Smooth muscle cell of the brain vasculature (primary cell): ENCODE results near the gene KLHDC8B.

Experiments used
- DNase-seq: peaks from one replicate; pipeline ENCODE4 v3.0.0-alpha.2; 2012; ENCODE audit warnings: low read depth, low spot score

KLHDC8B gene

DNA sequence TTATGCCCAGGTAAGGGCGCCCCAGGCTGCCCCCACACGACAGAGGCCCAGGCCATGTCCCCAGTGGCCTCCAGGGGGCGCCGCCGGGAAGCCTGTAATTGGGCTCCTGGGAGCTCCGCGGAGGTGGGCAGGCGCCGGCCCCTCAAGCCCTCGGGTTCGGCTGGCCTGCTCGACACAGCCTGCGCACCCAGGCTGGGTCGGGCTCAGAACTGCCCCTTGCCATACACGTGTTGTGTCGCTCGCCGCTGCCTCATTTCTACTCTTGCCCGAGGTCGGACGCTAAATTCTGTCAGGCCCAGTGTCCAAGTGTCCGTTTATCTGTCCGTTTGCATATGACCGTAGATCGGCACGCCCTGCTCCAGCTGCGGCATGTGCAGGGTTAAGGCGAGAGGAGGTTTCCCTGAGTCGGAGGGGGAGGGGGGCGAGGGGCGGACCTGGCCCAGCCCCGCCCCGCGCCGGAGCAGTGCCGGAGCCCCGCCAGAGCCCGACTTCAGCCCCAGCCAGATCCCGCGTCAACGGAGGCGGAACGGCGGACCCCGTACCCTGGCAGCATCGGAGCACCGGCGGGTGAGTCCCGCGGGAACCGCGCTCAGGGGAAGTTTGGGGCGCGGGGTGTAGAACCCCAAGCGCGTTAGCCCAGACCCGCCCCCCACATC is at the start of gene KLHDC8B:
Gene KLHDC8B, plus strand, starts transcription at position 480 of the 656 bp plus-strand sequence. CDS start 1,172 bp downstream, outside the sequence.
- peak; percentile 67 for DNase-seq

DNA sequence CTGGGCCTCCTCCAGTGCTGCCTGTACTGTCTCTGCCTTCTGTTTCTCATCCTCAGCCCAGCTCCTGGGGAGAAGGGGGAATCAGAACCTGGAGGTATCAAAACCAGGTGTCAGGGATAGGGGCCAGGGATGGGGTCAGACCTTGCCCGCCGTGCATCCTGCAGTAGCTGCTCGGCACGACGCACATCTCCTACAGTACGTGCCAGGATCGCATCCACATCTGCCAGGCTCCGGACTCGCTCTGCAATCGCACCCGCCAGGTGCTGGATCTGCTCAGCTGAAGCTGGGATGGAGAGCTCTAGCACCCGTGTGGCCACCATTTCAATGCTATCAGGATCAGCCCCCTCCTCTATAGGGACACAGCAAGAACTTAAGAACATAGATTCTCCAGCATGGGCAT is 49.4 kb upstream of the KLHDC8B start:
- no peak for DNase-seq

DNA sequence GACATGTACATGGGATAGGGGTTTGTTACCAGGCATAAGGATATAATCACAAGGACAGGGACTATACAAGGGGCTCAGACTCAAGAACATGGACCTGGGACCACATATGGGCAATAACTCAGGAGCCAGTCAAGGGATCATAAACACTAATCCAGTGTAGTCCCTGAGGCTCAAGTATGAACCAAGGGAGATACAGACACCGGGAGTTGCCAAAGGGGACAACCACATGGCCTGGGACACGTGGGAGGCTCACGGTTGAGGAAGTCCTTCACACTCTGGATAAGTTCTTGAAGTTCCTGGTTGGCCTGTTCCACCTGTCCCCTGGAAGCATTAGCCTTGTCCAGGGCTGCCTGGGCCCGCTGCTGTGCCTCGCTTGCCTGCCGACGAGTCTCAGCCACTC is 48.9 kb upstream of the KLHDC8B start:
- DNase-seq, result no peak

DNA sequence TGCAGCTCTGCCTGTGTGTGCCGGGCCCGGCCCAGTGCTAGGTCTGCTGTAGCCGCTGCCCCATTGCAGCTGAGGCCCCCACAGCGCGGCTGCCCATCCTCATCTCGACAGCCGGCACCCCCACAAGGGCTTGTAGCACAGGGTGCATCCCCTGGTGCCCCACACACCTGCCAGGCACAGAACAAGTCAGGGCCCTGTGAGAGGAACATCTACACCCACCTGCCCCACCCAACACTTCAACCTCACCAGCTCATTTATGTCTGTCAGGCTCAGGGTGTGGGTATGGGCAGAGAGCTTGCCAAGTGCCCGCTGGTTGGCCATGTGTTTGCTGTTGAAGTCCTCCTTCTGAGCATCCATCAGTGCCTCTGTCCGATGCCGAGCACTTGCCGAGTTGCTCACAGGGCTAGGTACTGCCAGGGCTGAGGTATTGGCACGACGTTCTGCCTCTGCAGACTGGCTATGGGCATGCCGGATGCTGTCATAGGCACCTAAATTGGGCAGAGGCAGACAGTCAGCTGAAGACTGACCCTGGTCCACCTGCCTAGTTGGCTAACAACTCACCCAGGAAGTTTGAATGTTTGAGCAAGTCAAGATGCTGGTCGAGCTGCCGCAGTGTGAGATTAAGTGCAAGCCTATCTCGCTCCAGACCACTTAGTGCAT is 48.4 kb upstream of the KLHDC8B start:
- DNase-seq, result no peak

DNA sequence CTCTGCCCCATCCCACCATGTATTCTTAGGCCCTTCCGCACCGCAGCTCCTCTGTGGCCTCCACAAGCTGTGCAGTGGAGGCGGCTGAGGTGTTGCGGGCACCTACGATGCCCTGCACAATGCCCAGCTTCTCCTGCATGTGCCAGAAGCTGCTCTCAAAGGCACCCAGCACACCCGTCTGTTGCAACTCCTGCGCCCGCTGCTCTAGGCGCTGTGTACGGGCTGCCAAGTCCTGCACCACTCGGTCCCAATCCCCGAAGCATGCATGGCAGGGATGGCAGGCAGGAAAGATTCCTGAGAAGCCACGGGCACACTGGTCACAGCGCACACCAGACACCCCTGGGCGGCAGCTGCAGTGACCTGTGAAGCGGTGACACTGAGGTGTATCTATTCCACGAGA is 47.7 kb upstream of the KLHDC8B start:
- no peak for DNase-seq

DNA sequence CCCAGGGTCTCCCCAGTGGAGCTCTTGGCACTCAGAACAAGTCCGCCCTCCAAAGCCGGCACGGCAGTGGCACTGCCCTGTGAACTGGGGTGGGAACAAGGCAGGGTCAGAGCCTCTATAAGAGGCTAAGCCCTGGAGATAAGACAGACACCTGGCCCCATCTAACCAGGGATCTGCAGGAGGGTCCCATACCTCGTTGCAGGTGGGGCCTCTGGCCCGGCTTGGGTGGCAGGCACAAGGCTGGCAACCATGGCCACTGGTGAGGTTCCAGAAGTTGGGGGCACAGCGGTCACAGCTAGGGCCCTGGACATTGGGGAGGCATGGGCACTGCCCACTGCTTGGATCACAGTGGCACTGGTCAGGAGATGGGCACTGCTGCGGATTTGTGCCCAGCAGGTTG is 47.2 kb upstream of the KLHDC8B start:
- no peak for DNase-seq

DNA sequence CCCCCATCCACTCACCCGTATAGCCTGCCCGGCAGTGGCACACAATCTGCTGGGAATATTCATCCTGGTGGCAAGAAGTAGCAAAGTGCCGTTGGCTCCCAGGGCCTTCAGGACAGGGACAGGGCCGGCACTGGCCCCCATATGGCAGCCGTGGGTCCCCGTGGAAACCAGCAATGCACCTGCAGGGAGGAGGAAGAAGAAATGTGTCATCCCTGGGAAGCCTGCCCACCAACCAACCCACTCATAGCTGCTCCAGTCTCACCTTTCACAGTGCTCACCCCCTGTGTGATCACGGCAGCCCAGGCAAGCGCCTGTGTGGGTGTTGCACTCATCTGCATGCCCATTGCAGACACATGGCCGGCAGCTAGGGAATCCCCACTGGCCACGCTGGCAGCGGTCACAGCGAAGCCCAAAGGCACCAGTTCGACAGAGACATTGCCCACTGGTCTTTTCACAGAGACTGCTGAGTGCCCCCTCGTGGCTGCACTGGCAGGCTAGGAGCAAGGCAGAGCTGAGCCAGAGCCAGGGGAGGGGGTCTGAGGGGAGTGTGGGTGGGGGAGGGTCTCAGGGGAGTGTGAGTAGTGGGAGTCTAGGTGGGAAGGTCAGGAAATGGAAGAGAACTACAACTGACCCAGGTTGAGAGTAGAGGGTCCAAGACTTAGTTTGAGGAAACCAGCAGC is 46.3 kb upstream of the KLHDC8B start:
- no peak for DNase-seq

DNA sequence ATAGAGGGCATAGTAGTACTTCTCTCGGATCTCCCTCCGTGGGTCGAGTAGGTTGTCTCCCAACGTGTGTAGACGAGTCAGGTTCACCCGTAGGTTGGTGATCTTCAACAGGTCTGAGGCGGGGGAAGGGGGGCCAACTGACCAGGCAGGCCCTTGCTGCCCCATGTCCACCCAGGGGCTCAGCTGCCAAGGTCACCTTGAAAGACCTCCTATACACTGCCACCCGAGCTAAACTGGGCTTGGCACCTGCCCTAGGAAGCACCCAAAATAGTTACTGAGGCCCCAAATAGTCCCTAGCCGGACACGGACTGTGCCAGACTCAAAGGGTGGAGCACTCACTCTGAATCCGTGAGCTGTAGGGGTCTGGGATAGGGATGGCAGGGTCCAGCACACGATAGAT is 40.4 kb upstream of the KLHDC8B start:
- no peak for DNase-seq

DNA sequence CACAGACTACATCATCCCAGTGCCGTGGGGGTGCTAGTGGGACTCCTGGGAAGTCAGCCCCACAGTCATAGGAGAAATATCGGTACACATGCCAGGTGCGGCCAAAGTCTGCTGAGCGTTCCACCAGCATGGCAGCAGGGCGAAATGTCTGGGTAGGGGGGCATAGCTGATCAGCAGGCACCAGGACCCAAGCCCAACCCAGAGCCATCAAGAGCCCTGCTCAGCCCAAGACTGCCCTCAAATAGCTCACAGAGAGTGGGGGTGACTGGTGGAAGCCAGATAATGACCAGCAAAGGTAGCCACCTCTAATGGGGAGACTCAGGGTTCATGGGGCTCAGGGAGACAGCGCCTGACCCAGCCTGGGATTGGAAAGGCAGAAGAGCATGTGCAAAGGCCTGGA is 39.8 kb upstream of the KLHDC8B start:
- no peak for DNase-seq

DNA sequence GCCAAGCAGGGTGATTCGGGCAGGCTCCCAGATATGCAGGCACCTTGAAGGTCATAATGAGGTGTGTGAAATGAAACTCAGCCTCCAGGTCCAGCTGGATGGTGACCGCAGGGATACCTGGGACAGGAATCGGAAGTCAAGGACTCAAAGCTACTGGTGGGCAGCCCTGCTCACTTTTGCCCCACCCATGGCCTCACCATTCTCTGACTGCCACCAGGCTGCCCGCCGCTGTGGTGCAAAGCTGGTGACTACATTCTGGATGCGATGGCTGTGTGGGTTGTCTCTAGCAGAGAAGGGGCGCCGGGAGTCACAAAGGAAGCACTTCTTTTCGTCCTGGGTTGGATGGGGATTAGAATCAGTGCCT is 39.3 kb upstream of the KLHDC8B start:
- DNase-seq, result no peak

DNA sequence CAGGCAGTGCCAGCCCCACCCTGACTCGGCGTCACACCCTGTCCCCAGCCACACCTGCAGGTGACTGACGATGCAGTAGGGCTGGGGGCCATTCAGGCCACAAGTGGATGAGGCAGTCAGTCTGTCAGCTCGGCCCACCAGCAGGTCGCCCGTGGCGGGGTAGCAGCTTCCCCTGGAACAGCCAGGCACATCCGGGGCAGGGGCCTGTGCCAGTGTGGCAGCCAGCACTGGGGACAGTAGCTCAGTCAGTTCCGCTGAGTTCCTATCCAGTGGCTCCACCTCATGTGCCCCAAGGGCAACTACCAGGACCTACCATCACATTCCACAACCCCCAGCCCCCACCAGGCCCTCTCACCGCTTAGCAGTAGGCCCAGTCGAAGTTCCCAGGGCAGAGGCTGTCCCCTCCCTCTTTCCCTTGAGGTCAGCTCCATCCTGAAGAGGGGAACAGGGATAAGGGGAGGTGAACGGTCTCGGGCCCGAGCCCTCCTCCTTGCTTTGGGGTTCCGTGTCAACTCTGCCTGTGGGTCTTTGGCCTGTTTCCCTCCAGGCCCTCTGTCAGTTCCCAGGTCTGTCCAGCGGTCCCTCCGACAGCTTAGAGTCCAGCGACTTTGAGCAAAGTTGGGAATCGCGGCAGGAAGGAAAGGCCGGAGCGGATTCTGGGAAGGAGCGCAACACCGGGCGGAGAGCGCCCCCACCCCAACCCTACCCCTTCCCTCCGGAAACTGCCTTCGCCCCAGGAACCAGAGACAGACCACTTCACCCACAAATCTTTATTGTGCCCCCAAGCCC is 38.8 kb upstream of the KLHDC8B start, which contains the start of gene LAMB2:
Gene LAMB2, minus strand, starts transcription at position 614 of the 789 bp plus-strand sequence. Its CDS starts 183 bp downstream, at position 431.
- DNase-seq, result peak; percentile 68

DNA sequence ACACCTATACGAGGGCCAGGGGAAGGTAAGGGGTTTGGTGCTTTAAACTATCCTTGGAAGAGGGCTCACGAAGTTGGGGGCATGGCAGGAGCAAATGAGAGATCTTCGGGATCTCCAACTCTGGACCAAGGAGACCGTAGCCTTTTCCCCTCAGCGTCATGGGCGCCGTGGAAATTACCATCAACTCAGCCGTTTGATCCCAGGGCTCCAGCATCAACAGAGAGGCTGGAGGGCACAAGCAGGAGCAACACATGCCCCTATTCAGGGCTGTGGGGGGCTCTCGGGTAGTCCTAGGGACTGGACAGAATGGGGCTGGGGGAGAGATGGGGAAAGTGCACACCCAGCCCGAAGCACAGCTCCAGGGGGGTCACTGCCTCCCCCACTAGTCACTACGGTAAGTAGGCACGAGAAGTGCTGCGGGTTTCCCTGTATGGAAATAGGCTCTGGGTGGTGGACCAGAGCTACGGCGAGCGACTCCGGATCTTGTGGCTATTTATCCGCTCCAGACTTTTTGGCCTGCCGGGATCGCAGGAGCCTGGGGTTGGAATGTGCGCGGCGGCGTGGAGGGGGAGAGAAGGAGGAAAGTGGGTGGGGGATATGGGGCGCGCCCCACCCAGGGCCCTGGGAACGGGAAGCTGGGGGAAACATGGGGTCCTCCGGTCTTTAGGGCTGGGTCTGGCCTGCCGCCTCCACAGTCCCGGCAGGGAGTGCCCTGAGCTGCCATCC is 38.0 kb upstream of the KLHDC8B start:
- peak; percentile 74 for DNase-seq

DNA sequence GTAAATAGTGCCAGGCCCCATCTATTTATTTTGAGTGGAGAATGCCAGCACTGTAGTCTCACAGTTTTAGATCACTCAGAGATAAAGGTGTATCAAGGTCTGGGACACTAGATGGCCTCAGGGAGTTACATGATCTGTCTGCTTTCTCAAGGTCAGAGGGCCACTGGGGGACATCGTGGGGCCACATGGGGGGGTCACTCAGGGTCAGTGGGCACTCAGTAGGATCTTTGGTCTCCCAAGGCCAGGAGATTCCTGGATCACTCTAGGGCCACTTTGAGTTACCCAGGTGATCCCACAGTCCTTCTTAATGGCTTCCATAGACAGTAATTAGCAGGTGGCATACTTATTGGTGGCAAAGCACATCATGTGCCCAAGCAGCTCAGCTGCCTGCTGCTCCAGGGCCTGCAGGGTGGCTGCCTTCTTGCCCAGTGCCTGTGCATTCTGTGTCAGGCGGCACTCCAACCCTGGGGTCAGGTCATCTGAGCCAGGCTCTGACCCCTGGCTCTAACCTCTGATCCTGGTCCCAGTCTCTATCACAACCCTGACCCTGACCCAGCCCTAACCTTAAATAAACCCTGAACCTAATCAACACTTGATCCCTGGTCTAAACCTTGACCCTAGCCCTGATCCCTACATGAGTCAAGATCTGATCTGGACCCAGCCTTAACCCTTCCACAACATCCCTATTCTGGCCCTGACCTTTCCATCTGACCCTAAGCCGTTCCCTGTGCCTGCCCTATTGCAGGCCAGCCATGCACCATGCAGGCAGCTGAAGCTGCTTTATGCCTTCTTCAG is 36.7 kb upstream of the KLHDC8B start:
- no peak for DNase-seq

DNA sequence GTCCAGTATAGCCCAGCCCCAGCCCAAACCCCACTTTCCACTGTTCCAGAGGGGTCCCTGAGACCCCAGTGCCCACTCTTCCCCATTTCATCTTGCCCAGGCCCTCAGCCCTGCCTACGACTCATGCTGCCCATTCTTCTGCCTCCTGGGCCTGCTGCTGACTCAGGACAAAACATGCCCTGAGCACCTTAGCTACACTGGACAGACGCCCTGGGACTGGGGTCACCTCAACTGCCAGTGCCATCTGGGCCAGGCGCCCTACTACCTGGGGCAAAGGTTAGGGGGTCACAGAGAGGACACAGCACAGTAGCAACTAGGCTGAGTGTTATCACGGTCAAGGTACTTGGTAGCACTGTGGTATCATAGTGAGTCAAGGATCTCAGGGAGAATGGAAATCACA is 35.9 kb upstream of the KLHDC8B start:
- no peak for DNase-seq

DNA sequence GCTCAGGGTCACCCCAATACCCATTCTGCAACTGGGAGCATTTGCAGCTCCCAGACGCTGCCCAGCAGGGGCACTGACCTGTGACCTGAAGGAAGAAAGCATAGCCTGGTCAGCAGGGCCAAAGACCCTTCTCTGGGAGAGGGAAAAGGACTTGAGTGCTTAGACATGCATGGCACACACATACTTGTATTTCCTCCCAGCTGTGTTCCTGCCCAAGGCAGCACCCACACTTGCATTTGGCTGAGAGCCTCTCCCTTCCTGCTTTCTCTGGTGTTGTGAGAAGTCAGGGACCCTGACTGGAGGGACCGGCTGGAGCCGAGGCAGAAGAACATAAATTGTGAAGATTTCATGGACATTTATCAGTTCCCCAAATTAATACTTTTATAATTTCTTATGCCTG is 31.3 kb upstream of the KLHDC8B start:
- no peak for DNase-seq

DNA sequence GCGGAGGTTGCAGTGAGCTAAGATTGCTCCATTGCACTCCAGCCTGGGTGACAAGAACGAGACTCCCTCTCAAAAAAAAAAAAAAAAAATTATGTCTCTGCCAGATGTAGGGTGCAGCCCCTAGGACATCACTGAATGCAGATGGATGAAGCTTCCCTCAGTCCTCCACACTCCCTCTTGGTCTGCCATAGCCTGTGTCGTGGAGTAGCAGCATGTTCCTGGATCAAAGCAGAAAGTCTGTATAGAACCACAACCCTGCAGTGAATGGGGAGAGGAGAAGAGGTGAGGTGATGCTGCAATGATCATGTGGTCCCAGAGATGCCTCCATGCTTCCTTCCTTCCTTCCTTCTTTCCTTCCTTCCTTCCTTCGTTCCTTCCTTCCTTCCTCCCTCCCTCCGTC is 23.2 kb upstream of the KLHDC8B start:
- no peak for DNase-seq

DNA sequence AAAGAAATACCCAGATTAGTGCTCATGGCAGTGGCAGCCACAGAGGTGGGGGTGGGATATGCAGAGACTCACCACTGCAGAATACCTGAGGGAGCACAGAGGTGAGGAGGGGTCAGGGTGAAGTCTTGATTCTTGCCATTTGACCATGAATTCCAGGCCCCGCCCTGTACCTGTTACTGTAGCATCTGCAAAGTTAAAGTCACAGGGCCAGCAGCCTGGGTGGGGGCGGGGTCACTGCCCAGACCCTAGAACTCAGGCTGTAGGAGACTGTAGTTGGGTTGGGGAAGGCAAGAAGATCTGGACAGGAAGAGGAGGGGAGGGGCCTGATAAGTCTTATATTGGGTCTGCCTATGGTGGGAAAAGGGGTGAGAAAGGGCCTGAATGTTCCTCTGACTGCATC is 19.8 kb upstream of the KLHDC8B start:
- DNase-seq, result no peak

DNA sequence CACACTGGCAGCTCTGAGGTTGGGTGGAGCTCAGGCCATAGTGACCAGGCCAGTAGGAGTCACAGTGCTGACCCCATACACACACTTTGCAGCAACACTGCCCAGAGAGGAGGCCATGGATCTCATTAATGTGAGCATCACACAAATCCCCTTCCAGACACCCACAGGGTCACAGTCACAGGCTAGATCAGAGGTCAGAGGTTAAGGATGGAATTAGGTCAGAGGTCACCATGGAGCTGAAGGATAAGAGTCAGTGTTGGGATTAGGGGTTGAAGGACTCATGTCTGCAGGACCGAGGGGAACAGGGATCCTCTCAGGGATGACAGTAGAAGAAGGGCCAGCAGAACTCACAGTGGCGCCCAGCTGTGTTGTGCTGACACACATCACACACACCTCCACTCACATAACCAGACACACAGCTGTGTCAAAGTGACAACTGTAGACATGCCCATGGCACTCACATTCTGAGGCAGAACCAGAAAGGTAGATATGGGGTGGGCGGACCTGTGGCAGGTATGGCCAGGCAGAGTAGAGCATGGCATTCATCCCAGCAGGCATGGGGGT is 18.0 kb upstream of the KLHDC8B start:
- DNase-seq, result no peak

DNA sequence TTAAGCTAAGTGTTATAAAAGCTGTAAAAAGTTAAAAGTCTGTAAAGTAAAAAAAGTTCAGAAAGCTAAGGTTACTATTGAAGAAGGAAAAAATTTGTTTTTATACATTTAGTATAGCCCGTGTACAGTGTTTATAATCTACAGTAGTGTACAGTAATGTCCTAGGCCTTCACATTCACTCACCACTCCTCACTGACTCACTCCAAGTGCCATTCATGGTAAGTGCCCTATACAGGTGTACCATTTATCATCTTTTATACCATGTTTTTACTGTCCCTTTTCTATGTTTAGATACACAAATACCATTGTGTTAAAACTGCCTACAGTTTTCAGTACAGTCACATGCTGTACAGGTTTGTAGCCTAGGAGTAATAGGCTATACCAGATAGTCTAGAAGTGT is 14.1 kb upstream of the KLHDC8B start:
- DNase-seq, result no peak

DNA sequence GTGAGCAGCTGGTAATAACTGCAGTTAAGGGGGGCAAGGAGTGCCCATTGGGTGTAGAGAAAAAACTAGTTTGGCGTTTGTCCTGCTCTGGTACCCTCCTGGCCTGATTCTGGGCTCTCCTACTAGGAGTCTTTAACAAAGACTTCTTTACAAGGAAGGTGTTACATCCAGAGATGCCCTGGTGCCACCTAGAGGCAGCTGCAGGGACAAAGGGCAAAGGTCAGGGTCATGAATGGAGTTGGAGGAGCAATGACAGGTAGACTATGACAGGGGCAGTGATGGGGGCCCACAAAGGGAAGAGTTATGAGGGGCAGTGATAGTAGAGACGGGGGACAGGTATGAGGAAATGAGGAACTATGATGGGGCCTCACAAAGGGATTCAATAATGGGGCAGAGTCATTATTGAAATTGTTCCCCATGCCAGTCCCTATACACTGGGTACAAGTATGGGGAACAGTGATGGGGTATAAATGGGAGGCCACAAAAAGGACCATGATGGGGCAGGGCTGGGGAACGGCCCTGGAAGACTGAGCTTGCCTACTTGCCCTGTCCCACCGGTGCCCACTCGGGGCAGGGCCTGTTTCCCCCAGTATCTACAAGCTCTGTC is 13.2 kb upstream of the KLHDC8B start:
- no peak for DNase-seq
